Epithelial cell of prostate (primary cell): Measurements from ENCODE around the gene PADI6.
"Not testable (repeated sequence)": the region's sequence is repeated elsewhere in the genome, so short reads cannot be mapped to it uniquely, and the experiment has no call there.

Source experiments
- DNase-seq: peaks from one replicate; pipeline ENCODE4 v3.0.0-alpha.2; 2011; ENCODE audit warnings: low read depth, low spot score
- H3K27ac ChIP-seq: fragments of 450-650 bp; 2 replicates; pipeline ENCODE4 v1.5.1; 2017; ENCODE audit warnings: mild to moderate bottlenecking

PADI6 gene

DNA sequence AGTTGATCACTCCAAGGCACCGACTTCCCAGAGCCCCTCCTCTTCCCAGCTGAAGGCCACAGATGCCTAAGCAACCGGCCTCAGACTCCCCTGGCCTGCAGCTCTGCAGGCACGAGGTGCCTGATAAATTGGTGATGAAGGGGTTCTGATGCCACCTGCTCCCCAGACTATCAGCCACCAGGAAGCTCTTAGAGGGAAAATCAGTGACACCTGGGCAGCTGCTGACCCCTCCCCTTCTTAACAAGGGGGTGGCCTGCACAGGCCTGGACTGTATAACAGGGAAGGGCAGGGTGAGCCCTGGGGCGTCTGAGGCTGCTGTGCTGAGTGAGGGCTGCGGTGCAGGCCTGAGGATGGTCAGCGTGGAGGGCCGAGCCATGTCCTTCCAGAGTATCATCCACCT is at the start of gene PADI6:
PADI6 (plus strand) TSS at position 301 of the 400 bp plus-strand sequence; CDS start at position 351, 50 bp downstream.
- H3K27ac ChIP-seq, result no peak within 1 kb of the TSS
- DNase-seq, result no peak

DNA sequence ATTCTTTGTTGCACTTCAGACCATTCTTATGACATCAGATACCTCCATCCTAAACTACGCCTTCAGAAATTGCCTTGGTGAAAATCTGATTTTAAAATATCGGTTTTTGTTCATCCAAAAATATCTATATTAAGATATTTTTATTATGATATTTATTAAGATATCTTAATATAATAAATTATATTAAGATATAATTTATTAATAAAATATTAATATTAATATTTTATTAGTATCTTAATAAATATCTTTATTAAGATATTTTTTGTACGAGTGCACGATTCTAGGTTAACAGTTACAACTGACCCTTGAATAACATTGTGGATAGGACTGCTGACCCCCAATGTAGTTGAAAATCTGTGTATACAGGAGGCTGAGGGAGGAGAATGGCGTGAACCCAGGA is 43.1 kb upstream of the PADI6 start:
- no peak overlapping the region for H3K27ac ChIP-seq
- DNase-seq, result no peak

DNA sequence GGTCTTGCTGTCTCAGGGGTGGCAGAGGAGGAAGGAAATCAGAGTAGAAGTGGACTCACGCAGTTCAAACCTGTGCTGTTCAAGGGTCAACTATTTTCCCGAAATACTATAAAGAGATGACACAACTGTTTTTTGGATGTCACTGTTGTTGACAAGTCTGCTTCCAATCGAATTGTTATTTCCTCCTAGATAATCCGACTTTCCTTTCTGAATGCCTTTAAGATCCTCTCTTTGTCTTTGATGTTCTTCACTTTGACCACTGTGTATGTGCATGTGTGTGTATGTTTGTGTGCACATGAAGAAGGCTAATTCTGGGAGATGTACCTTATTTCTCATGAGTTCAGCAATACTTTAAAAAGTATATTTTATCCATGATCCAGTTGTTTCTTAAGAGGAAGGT is 42.4 kb upstream of the PADI6 start:
- no peak for DNase-seq
- no peak overlapping the region for H3K27ac ChIP-seq

DNA sequence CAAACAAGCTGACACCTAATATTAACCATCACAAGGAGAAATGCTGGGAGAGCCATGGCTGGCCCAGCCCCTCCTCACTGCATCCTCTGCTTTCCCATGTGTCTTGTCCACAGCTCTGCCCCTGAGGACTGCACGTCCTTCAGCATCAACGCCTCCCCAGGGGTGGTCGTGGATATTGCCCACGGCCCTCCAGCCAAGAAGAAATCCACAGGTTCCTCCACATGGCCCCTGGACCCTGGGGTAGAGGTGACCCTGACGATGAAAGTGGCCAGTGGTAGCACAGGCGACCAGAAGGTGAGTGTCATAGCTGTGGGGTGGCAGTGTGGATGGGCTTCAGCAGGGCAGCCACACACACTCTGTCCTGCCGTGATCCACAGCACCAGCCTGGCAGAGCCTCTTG is 41.1 kb upstream of the PADI6 start:
- H3K27ac ChIP-seq, result no peak overlapping the region
- no peak for DNase-seq

DNA sequence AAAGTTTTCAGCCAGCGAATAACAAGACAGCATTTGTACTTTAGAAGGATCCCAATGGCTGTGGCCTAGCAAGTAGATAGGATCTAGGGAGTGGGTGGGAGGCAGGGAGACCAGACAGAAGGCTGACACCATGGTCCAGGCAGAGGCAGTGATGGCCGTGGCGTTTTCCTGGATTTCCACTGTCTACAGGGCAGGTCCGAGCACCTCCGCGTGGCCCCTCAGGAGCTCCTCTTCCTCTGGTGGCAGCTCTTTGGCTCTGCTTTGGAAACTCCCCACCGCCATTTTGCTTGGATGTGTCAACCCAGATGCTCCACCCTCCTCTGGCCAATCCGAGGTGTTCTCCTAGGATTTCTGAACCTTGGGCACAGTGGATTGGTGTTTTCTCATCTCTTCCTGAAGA is 38.9 kb upstream of the PADI6 start:
- H3K27ac ChIP-seq, result no peak overlapping the region
- DNase-seq, result no peak

DNA sequence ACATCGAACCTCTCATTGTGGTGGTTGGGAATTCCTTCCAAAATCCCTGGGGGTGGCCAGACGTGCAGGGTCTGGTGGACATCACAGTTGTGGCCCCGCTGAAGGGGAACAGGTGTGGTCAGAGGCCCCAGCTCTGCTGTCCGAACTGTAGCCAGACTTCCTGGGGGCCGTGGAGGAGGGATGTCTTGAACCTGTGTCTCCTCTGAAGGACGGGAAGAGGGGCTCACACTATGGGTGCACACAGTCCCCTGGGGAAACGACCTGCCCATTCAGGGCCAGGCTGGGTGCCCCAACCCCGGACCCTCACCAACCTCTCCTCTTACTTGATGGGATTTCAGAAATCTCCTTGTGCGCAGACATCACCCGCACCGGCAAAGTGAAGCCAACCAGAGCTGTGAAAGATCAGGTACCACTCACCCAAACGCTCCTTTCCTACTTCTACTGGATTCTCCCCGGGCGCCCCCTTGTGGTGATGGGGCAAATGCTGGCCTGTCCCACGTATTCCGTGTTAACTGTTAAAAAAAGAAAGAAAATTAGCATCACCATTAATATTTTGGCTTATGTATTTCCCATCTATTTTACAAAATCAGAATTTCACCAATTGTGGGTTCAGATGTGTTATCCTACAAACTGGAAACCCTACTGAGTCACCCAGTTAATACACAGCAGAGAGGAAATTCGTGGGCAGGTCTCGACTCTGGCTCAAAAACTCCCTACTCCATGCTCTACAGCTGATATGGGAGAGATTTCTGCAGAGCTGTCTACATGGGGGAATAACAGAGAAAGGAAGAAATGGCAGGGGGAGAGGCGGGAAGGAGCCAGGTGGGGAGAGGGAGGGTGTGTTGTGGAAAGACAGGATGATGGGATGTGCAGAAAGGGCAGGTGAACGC is 35.9 kb upstream of the PADI6 start:
- DNase-seq, result no peak
- no peak overlapping the region for H3K27ac ChIP-seq

DNA sequence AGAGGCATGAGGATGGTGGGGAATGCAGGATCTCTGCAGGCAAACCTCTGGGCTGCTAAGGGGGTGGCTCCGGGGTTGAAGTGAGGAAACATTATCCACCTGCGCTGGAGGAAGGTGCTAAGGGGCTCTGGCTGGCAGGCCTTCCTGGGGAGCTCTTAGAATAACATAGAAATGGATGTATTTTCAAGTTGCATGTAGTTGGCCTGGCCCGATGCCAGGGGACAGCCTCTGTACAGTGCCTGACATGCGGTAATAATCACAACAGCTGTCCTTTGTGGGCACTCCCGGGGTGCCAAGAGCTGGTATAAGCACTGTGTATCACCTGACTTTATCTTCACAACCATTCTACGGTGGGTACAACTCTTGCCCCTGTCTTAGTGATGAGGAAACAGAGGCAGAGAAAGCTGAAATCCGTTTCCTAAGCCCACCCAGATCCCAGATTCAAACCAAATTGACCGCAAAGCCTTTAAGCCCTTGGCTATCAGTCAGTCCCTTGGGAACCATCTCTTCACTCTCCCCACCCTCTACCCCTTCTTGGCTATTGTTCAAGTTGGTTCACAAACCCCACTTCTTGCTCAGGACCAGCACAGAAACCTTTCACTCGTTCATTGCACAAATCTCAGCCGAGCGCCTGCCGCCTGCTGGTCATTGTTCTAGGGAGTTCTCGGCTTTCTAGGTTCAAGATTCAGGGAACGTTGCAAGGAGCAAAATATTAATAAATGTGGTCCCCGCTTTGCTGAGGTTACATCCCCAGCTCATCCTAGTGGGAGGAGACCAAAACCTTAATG is 33.1 kb upstream of the PADI6 start:
- H3K27ac ChIP-seq, result no peak overlapping the region
- DNase-seq, result no peak

DNA sequence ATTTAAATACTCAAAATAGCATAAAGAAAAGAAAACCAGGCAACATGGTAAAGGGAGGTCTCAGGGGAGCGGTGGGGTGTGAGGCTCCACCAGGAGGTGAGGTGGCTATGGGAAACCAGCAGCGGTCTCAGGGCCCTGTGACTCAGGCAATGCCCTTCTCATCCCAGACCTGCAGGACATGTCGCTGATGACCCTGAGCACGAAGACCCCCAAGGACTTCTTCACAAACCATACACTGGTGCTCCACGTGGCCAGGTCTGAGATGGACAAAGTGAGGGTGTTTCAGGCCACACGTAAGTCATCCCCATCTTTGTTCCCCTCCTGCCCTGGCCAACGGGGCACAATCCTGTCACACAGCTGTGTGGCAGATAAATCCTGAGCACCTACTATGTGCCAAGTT is 32.5 kb upstream of the PADI6 start:
- no peak for DNase-seq
- no peak overlapping the region for H3K27ac ChIP-seq

DNA sequence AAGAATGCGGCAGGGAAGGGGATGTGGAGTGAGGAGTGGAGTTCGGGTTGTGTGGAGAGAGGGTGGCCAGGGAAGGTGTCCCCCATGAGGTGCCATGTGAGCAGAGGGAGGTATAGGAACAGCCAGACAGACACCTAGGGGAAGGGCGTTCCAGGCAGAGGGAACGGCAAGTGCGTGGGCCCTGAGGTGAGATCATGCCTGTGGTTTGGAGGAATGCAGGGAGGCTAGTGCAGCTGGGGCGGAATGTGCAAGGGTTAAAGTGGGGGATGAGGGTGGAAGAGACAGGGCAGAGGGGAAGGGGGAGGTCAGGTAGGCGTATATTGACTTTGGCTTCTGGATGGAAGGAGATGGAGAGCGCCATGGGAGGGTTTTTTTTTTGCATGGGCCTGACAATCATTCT is 31.6 kb upstream of the PADI6 start:
- no peak overlapping the region for H3K27ac ChIP-seq
- DNase-seq, result no peak

DNA sequence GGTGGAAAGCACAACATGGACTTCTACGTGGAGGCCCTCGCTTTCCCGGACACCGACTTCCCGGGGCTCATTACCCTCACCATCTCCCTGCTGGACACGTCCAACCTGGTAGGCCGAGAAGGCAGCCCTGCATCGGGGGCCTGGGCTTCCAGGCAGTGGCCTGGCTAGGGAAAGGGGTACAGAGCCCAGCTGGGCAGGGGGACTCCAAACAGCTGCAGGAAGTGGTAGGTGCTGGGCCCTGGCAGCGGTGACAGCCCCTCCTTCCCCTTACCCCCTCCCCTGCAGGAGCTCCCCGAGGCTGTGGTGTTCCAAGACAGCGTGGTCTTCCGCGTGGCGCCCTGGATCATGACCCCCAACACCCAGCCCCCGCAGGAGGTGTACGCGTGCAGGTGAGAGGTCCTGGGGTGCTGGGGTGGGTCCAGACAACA is 30.0 kb upstream of the PADI6 start:
- DNase-seq, result no peak
- H3K27ac ChIP-seq, result no peak overlapping the region

DNA sequence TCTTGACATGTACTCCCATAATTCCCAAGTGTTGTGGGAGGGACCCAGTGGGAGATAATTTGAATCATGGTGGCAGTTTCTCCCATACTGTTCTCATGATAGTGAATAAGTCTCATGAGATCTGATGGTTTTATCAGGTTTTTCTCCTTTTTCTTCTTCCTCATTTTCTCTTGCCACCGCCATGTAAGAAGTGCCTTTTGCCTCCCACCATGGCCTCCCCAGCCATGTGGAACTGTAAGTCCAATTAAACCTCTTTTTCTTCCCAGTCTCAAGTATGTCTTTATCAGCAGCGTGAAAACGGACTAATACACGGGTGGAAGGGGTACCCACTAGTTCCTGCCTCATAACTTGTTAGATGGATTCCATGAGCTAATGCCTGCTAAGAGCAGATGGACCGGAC is 26.5 kb upstream of the PADI6 start:
- DNase-seq, H3K27ac ChIP-seq: not testable (repeated sequence)

DNA sequence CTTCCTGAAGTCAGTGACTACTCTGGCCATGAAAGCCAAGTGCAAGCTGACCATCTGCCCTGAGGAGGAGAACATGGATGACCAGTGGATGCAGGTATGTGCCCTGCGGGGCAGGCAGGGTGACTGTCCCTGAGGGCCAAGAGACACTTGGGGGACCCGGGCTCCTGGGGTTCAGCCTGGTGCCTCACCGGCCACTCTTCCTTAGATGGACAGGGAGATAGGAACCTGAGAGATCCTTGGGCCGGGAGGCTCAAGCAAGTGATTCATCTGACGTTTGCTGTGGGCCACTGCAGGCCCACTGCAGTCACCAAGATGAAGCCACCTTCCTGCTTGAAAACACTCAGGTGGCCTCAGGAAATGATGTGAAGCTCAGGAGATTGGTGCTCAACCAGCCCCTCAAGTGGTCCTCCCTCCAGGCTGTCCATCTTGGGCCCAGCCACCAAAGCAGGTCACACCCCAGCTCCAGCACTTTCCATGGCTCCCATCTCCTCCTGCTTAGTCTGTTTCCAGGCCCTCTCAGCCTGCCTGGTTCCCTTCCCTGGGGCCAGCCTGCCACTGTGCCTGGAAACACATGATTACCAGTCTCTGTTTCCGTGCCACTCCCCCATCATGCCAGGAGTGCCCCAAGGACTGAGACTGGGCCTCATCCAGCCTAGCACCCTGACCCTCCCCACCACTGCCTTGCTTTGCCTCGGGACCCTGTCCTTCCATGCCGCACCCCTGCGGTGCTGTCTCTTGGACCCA is 25.8 kb upstream of the PADI6 start:
- H3K27ac ChIP-seq, result no peak overlapping the region
- no peak for DNase-seq

DNA sequence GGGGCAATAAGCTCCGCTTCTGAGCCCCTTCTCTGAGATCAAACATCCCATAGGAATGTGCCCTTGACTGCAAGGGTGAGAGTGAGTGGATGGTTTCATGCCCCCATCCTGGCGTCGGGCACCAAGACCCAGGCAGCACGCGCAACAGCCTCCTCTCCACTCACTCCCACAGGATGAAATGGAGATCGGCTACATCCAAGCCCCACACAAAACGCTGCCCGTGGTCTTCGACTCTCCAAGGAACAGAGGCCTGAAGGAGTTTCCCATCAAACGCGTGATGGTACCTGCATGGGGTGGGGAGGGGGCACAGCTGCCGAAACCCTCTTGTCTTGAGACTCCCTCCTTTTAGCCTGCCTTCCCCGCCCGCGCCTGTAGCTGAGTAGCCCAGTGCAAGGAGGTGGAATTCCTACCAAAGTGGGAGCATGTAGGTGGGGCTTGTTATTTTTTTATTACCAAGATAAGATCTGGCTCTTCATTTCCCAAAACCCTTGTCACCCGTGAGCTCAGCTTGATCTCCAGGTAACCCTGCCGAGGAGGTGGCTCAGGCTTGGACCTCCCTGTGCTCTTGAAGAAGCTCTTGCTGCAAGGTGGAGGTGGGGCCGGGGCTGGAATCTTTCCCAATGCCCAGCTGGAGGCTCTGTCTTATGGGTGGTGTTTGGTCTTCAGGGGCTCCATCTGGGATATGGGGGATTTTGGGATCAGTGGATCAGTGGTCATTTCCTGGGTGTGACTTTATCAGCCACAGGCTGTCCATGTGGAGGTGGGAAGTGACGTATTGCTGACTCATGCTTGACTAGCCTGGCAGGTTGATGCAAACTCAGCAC is 24.0 kb upstream of the PADI6 start:
- peak; percentile 82 for DNase-seq
- peak overlapping the region; percentile 84 for H3K27ac ChIP-seq

DNA sequence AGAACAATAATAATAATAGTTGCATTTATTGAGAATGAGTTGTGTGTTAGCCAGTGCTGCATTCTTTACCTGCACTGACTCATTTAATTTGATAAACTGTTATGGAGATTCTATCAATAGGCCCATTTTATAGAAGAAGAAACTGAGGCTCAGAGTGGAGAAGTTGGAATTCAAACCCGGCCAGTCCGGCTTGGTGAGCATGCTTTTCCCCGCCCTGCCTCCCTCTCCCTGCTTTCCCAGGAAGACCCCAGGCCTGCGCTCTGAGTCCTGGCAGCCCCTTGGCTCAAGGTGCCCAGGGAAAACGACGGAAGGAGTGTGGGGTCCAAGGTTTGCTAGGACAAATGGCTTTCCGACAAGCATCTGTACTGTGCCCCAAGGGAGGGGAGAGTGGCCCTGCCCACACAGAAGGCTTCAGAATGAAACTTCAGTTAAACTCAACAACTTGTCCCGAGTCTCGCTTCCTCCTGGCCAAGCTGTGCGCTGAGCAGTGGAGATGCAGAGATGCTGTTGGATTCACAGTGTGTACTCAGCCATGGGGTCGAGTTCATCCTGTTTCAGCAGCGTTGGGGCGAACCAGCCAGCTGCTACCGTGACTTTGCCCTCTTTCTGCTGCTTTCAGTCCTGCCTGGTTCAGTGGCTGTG is 23.3 kb upstream of the PADI6 start:
- H3K27ac ChIP-seq, result peak overlapping the region; percentile 84
- DNase-seq, result no peak

DNA sequence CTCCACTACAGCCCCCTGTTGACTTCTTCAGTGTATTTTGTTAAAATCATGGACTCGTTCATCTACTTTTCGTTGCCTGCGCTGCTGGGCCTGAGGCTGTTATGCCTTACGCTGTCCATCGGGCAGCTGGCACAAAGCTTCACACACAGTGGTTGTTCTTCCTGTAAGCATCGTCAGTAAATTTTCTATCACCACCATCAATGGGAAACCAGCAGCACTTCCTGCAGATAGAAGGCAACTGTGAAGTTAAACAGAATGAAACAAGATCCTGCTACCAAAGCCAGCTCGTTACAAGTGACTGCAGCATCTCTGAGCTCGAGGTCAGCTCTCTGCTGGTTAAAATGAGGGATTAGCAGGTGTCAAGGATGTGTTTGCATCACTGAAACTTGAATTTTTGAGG is 21.9 kb upstream of the PADI6 start:
- no peak overlapping the region for H3K27ac ChIP-seq
- no peak for DNase-seq

DNA sequence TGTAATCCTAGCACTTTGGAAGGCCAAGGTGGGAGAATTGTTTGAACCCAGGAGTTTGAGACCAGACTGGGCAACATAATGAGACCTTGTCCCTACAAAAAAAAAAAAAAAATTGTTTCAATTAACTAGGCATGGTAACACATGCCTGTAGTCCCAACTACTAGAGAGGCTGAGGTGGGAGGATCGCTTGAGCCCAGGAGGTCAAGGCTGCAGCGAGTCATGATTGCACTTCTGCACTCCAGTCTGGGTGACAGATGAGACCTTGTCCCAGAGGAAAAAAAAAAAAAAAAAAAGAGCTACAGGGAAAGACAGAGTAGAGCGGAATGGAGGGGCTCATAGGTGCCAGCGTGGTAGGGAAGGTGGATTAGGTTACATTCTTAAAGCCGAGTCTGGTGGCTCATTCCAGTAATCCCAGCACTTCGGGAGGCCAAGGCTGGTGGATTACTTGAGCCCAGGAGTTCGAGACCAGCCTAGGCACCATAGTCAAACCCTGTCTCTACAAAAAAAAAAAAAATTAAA is 21.0 kb upstream of the PADI6 start:
- no peak overlapping the region for H3K27ac ChIP-seq
- no peak for DNase-seq

DNA sequence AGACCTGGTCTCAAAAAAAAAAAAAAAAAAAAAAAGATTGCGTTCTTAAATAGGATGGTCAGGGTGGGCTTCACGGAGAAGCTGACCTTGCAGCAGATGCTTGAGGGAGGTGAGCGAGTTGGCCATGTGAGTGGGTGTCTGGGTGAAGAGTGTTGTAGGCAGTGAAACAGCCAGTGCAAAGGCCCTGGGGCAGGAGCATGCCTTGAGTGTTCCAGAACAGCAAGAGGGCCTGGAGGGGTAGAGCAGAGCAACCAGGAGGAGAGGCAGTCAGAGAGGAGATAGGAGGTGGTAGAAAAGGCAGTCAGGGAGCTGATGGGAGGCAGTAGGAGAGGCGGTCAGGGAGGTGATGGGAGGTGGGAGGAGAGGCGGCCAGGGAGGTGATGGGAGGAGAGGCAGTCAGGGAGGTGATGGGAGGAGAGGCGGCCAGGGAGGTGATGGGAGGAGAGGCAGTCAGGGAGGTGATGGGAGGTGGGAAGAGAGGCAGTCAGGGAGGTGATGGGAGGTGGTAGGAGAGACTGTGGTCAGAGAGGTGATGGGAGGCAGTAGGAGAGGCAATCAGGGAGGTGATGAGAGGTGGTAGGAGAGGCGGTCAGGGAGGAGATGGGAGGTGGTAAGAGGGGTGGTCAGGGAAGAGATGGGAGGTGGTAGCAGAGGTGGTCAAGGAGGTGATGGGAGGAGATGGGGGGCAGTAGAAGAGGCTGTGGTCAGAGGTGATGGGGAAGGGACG is 20.2 kb upstream of the PADI6 start:
- no peak overlapping the region for H3K27ac ChIP-seq
- no peak for DNase-seq

DNA sequence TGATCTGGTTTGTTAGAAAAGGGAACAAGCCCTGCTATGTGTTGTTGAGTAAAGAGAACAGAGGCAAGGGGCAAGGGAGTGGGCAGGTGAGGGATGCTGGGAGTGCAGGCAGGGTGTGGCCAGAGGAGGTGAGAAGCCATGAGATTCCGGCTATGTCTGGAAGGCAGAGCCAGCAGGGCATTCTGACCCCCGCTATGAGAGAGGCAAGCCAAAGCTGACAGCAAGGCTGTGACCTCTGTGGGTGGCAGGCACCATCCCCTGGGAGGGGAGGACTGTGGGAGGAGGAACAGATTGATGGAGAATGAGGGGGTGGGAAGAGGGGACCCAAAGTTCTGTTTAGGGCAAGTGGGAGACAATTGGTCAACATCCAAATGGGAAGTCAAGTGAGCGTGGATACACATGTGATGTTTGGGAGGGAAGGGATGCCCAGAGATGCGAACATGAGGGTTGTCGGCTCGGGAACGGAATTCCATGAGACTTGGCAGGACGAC is 19.5 kb upstream of the PADI6 start:
- H3K27ac ChIP-seq, result no peak overlapping the region

More for the DNA sequence above, 19.5 kb upstream of the PADI6 start:
- DNase-seq, result no peak
